NCI-H226 (cell line): Measurements from ENCODE around the gene DTL.

Source experiments
- DNase-seq: peaks from one replicate; pipeline ENCODE4 v3.0.0-alpha.2; 2015

The DTL gene

GRCh38 chr1:212091438-212092121 lies 56.0 kb downstream of the DTL start:
- no peak for DNase-seq

GRCh38 chr1:212097360-212097759 lies 61.8 kb downstream of the DTL start:
- no peak for DNase-seq

- DNase-seq: no peak
Measured at GRCh38 chr1:212098310-212098709, 62.8 kb downstream of the DTL start.

GRCh38 chr1:212098771-212099170 lies 63.2 kb downstream of the DTL start:
- no peak for DNase-seq

- DNase-seq: no peak
Measured at GRCh38 chr1:212101251-212101650, 65.7 kb downstream of the DTL start.

- DNase-seq: no peak
Measured at GRCh38 chr1:212101735-212102134, 66.2 kb downstream of the DTL start.

- no peak for DNase-seq
Measured at GRCh38 chr1:212104586-212105325, 69.2 kb downstream of the DTL start.

- no peak for DNase-seq
Measured at GRCh38 chr1:212106286-212106792, 70.8 kb downstream of the DTL start.

GRCh38 chr1:212107481-212107880 lies 71.9 kb downstream of the DTL start:
- DNase-seq: no peak

- no peak for DNase-seq
Measured at GRCh38 chr1:212108187-212108586, 72.6 kb downstream of the DTL start.

GRCh38 chr1:212108981-212109380 lies 73.4 kb downstream of the DTL start:
- no peak for DNase-seq

- DNase-seq: no peak
Measured at GRCh38 chr1:212109728-212110127, 74.2 kb downstream of the DTL start.

- DNase-seq: no peak
Measured at GRCh38 chr1:212110617-212111016, 75.1 kb downstream of the DTL start.

GRCh38 chr1:212111536-212111935 lies 76.0 kb downstream of the DTL start:
- DNase-seq: no peak

- no peak for DNase-seq
Measured at GRCh38 chr1:212113706-212114105, 78.2 kb downstream of the DTL start.

- DNase-seq: no peak
Measured at GRCh38 chr1:212118167-212118871, 82.8 kb downstream of the DTL start.

GRCh38 chr1:212118872-212119260 lies 83.3 kb downstream of the DTL start:
- no peak for DNase-seq

- DNase-seq: no peak
Measured at GRCh38 chr1:212119397-212119837, 83.9 kb downstream of the DTL start.

GRCh38 chr1:212119863-212120262 lies 84.3 kb downstream of the DTL start:
- DNase-seq: no peak

GRCh38 chr1:212121779-212122178 lies 86.2 kb downstream of the DTL start:
- DNase-seq: no peak

- no peak for DNase-seq
Measured at GRCh38 chr1:212124690-212125582, 89.4 kb downstream of the DTL start.

GRCh38 chr1:212125654-212126053 lies 90.1 kb downstream of the DTL start:
- no peak for DNase-seq

- no peak for DNase-seq
Measured at GRCh38 chr1:212127221-212127620, 91.7 kb downstream of the DTL start.
